Measurements from ENCODE around the gene PIK3R6.

- TF ChIP-seq POLR2A (IDR thresholded peaks at IDR 0.05) (no peak), CTCF (IDR thresholded peaks at IDR 0.05) (no peak)
Measured at GRCh38 chr17:8856869-8857575, 10.5 kb downstream of the PIK3R6 start.
